WI38 (cell line): Measurements from ENCODE around the gene TSGA10.
"Not testable (repeated sequence)": the region's sequence is repeated elsewhere in the genome, so short reads cannot be mapped to it uniquely, and the experiment has no call there.

Experiments
- H3K4me3 ChIP-seq: 2 replicates; pipeline ENCODE4 v1.5.1; 2011; ENCODE audit warnings: low read depth, mild to moderate bottlenecking, control low read depth, low read length
- TF ChIP-seq, protein P1 (sequence below): IDR thresholded peaks from 2 replicates; pipeline ENCODE4 v1.5.1; 2012; ENCODE audit warnings: low read depth, mild to moderate bottlenecking, control low read depth, low read length

TSGA10 gene

DNA sequence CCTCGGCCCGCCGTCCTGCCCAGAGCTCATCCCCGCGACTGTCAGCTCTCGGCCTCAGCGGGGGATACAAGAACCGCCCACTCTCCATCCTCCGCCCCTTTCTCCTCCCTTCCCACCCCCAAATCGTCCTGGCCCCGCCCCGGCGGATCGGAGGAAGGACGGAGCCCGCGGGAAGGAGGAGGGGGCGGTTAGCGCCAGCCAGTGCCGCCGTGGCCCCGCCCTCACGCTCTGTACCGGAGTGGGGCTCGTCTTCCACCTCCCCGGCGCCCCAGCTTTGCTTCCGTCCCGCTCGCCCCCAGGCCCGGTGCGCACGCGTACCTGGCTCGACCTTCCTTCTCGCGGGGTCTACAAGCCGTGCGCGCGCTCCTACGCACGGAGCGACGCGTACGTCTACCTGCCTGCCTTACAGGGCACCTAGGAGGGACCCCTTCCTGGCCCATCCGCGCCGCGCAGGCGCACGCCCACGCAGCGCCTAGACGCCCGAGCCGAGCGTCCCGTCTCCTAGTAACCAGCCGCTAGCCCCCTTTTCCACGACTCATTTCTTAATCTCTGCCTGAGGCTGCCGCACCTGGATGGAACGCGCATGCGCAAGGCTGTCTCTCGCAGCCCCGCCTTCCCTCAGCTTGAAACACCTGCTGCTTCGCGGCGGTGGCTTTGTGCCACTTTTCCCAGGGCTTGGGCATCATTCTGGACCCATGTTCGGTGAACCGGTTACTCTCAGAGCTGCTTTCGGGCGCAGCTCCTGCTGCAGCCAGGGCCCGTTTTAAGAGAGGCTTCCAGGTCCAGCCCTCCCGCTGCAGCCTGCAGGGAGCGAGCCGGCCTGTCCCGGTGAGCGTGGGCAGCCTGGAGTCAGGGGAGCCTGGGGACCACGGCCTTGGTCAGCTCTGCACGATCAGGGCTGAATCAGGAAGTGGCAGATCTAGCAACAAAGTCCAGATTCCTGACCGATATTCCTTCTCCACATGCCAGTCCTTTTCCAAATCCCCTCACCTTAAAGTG, 13.3 kb downstream of the TSGA10 start, which contains the start of gene C2orf15:
TSS of gene C2orf15 (plus strand) at position 598 of the 999 bp plus-strand sequence. CDS start 8,852 bp downstream, outside the sequence.
- H3K4me3 ChIP-seq, result peak within 1 kb of the TSS; percentile 67
- TF ChIP-seq, protein P1, sequence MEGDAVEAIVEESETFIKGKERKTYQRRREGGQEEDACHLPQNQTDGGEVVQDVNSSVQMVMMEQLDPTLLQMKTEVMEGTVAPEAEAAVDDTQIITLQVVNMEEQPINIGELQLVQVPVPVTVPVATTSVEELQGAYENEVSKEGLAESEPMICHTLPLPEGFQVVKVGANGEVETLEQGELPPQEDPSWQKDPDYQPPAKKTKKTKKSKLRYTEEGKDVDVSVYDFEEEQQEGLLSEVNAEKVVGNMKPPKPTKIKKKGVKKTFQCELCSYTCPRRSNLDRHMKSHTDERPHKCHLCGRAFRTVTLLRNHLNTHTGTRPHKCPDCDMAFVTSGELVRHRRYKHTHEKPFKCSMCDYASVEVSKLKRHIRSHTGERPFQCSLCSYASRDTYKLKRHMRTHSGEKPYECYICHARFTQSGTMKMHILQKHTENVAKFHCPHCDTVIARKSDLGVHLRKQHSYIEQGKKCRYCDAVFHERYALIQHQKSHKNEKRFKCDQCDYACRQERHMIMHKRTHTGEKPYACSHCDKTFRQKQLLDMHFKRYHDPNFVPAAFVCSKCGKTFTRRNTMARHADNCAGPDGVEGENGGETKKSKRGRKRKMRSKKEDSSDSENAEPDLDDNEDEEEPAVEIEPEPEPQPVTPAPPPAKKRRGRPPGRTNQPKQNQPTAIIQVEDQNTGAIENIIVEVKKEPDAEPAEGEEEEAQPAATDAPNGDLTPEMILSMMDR, result no peak

DNA sequence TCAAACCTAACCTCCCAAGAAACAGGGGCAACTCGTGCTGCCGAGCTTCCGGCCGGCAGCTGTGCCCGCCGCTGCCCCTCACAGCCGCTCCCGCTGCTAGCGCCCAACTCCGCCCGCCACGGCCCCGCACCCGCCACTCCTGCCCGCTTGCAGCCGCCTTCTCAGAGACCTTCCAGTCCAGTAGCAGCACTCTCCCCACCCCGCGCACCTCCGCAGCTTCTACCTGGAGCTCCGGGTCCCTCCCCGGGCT, 14.0 kb downstream of the TSGA10 start:
- TF ChIP-seq, protein P1, result no peak
- peak overlapping the region; percentile 67 for H3K4me3 ChIP-seq

DNA sequence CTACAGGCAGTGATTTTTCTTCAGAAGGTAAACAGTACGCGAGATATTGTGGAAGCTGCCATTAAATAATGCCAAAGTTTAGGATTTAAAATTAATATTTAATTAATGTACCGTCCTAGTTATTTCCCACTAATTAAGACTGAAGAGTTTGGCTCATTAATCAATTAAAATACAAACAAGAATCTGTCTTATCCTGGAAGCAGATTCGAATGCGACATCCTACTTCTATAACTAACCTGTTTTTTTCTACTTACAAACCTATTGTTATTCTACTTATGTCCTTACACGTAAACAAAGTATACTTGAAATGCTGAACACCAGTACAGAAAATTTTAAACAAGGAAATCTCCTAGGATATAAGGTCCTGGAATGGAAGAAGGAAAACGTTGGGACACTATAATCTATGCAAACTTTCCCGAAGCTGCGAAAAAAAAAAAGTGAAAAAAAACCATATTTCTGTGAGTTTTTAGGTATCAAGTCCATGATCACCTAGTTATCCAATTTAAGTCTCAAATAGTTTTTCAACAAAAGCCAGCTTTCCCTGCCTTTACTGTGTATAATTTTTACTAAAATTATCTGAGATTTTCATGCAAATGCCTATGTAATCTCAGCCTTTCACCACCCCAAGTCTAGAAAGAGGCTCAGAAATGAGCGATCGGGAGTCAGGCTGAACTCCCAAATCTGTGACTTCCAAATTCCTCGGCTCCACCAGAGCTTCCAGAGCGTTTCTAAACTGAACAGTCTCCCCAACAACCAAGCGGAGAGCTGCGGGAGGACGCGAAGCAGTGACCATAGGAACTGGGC, 14.5 kb downstream of the TSGA10 start:
- TF ChIP-seq, protein P1, result no peak
- peak overlapping the region; percentile 67 for H3K4me3 ChIP-seq

DNA sequence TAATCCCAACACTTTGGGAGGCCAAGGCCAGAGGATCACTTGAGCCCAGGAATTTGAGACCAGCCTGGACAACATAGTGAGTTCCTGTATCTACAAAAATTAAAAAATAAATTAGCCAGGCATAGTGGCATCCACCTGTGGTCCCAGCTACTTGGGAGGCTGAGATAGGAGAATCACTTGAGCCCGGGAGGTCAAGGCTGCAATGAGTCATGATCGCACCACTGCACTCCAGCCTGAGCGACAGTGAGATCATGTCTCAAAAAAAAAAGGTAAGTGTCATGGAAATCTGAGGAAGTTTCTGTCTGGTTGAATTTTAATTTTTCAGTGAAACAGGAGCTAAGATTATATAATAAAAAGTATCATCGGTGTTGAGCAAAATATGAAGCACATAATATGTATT, 15.7 kb downstream of the TSGA10 start:
- H3K4me3 ChIP-seq, result no peak overlapping the region
- TF ChIP-seq, protein P1, result no peak

DNA sequence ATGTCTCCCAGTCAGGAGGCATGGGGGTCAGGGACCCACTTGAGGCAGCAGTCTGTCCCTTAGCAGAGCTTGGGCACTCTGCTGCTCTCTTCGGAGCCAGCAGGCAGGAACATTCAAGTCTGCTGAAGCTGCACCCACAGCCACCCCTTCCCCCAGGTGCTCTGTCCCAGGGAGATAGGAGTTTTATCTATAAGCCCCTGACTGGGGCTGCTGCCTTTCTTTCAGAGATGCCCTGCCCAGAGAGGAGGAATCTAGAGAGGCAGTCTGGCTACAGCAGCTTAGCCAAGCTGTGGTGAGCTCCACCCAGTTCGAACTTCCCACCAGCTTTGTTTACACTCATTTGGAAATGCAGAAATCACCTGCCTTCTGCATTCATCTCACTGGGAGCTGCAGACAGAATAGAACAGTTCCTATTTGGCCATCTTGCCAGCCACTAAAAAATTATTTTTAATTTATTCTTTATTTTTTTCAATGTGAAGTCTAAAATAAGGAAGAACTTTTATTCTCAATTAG, 19.6 kb downstream of the TSGA10 start:
- H3K4me3 ChIP-seq, result not testable (repeated sequence)

DNA sequence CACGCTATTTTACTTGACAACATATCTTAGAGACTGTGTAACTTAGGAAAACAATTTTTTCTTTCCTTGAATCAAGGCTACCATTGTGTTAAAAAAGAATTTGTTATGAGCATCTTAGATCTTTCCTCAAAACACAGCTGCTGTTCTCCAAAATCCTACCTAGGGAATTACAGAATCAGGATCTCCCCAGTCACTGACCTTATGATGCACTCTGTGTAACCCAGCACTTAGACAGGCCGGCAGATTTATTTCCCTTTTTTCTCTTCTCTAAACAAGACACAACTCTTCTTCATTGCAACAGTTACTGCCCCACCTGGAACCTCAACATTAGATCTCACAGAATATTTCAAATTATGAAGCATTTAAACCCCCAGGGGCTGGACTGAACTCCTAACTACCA, 26.8 kb downstream of the TSGA10 start:
- TF ChIP-seq, protein P1, result no peak
- no peak overlapping the region for H3K4me3 ChIP-seq

DNA sequence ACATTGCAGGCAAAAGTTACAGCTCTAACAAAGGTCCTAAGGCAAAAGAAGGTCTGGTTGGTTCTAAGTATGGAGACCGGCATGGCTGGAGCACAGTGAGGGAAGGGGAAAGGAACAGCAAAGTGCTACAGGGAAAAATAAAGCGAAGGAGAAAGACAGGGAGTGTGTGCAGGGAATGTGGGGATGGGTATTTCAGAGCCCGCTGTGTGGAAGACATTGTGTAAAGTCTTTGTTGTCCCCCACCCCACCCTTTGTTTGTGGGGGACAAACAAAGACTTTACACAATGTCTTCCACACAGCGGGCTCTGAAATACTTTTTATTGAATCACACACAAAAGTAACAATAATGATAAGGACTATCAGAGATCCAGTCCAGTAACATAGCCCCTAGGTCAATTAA, 42.1 kb downstream of the TSGA10 start:
- TF ChIP-seq, protein P1, result no peak

More for the DNA sequence above, 42.1 kb downstream of the TSGA10 start:
- no peak overlapping the region for H3K4me3 ChIP-seq
